CD14-positive monocyte (primary cell): ENCODE data around the gene CENPL. TPM values are rescaled to one million over a fixed set of nuclear protein-coding genes. Genes with fewer than 3 reads are reported as not detected.

Experiments used
- DNase-seq, 3 donors: peaks; one replicate each; pipeline ENCODE4 v3.0.0-alpha.2; 2011 to 2022
- H2AFZ ChIP-seq: 2 replicates; pipeline ENCODE4 v1.6.0; 2012; ENCODE audit warnings: mild to moderate bottlenecking, low read depth, low read length, inconsistent platforms; ENCODE audit not compliant: insufficient read depth, poor library complexity, severe bottlenecking
- H3K27ac ChIP-seq, 2 donors: 1 replicate in 1 of 2; 2 replicates in 1 of 2; pipeline ENCODE4 v1.5.1; 2012 to 2013; ENCODE audit warnings: low read length in 2 of 2, control low read depth in 1 of 2, inconsistent platforms in 1 of 2, low read depth in 1 of 2, mild to moderate bottlenecking in 1 of 2
- H3K27me3 ChIP-seq, 2 donors: one replicate each; pipeline versions ENCODE4 v1.6.0 to v1.6.1; 2011 to 2013; ENCODE audit warnings: low read length in 2 of 2; ENCODE audit not compliant: control insufficient read depth in 2 of 2, insufficient read depth in 2 of 2
- H3K36me3 ChIP-seq, 2 donors: replicated peaks in 1 of 2; 1 replicate in 1 of 2; 2 replicates in 1 of 2; pipeline versions ENCODE4 v1.5.1 to v1.6.1; 2012 to 2013; ENCODE audit warnings: low read length in 2 of 2, control low read depth in 1 of 2, inconsistent platforms in 1 of 2, mild to moderate bottlenecking in 1 of 2; ENCODE audit not compliant: insufficient read depth in 2 of 2, control insufficient read depth in 1 of 2
- H3K4me1 ChIP-seq, 2 donors: 1 replicate in 1 of 2; 2 replicates in 1 of 2; pipeline versions ENCODE4 v1.5.1 to v1.6.1; 2012 to 2013; ENCODE audit warnings: low read length in 2 of 2, control low read depth in 1 of 2, inconsistent platforms in 1 of 2, mild to moderate bottlenecking in 1 of 2, moderate library complexity in 1 of 2; ENCODE audit not compliant: insufficient read depth in 2 of 2, control insufficient read depth in 1 of 2
- H3K4me2 ChIP-seq: replicated peaks from 2 replicates; pipeline ENCODE3; 2012; ENCODE audit warnings: low read length, moderate library complexity, mild to moderate bottlenecking; ENCODE audit not compliant: poor library complexity, severe bottlenecking; ENCODE audit errors: extremely low read depth
- H3K4me3 ChIP-seq, 3 experiments: fragments of 200-600 bp in 1 of 3; sonication (generic) in 1 of 3; replicated peaks in 1 of 3; 1 replicate in 2 of 3; 2 replicates in 1 of 3; pipeline ENCODE4 v1.5.1; 2011 to 2013; ENCODE audit warnings: low read length in 3 of 3, mild to moderate bottlenecking in 3 of 3, control low read depth in 2 of 3, low read depth in 2 of 3, inconsistent platforms in 1 of 3, moderate library complexity in 1 of 3
- H3K79me2 ChIP-seq: 2 replicates; pipeline ENCODE4 v1.6.0; 2012; ENCODE audit warnings: mild to moderate bottlenecking, control low read depth, inconsistent platforms, low read length, moderate library complexity; ENCODE audit not compliant: insufficient read depth
- H3K9ac ChIP-seq: 2 replicates; pipeline ENCODE4 v1.6.0; 2017; ENCODE audit warnings: low read length, mild to moderate bottlenecking; ENCODE audit not compliant: insufficient read depth, poor library complexity, severe bottlenecking
- H3K9me3 ChIP-seq, 2 donors: replicated peaks in 1 of 2; 1 replicate in 1 of 2; 2 replicates in 1 of 2; pipeline versions ENCODE4 v1.5.1 to v1.6.1; 2012 to 2013; ENCODE audit warnings: low read length in 2 of 2, control low read depth in 1 of 2; ENCODE audit not compliant: control insufficient read depth in 1 of 2, insufficient read depth in 1 of 2
- H4K20me1 ChIP-seq: 2 replicates; pipeline ENCODE4 v1.6.0; 2012; ENCODE audit warnings: mild to moderate bottlenecking, low read length, control low read depth, moderate library complexity; ENCODE audit not compliant: insufficient read depth
- H3K27ac Mint-ChIP-seq, 7 donors: one replicate each; pipeline ENCODE4 v1.8.0; 2020; ENCODE audit warnings: mild to moderate bottlenecking in 7 of 7, mixed read lengths in 7 of 7, moderate library complexity in 6 of 7, inconsistent platforms in 2 of 7
- H3K27me3 Mint-ChIP-seq, 3 donors: one replicate each; pipeline ENCODE4 v1.8.0; 2021 to 2022; ENCODE audit warnings: low read depth in 3 of 3, mild to moderate bottlenecking in 3 of 3, mixed read lengths in 3 of 3, moderate library complexity in 3 of 3, inconsistent platforms in 1 of 3
- H3K36me3 Mint-ChIP-seq, 2 donors: one replicate each; pipeline ENCODE4 v1.8.0; 2020; ENCODE audit warnings: mixed read lengths in 2 of 2, inconsistent platforms in 1 of 2, mild to moderate bottlenecking in 1 of 2
- H3K4me1 Mint-ChIP-seq: one replicate; pipeline ENCODE4 v1.8.0; 2020; ENCODE audit warnings: mild to moderate bottlenecking, mixed read lengths
- H3K4me3 Mint-ChIP-seq, 2 donors: one replicate each; pipeline ENCODE4 v1.8.0; 2020; ENCODE audit warnings: mild to moderate bottlenecking in 2 of 2, mixed read lengths in 2 of 2, moderate library complexity in 1 of 2
- H3K9me3 Mint-ChIP-seq, 7 donors: one replicate each; pipeline ENCODE4 v1.8.0; 2020 to 2022; ENCODE audit warnings: mixed read lengths in 7 of 7, mild to moderate bottlenecking in 6 of 7, moderate library complexity in 6 of 7, inconsistent platforms in 2 of 7
- CTCF ChIP-seq: fragments of 200-600 bp; IDR thresholded peaks from one replicate; pipeline ENCODE4 v1.8.0; 2022; ENCODE audit warnings: antibody characterized with exemption, mild to moderate bottlenecking
- WGBS: methylation state at CpG from one replicate; pipeline ENCODE4 v1.1.5; 2013; ENCODE audit warnings: missing lambda C conversion rate; ENCODE audit not compliant: insufficient coverage; 5-methylcytosine and 5-hydroxymethylcytosine counted together
- intact Hi-C, 2 donors: fragments of 100-400 bp; cut with micrococcal nuclease; formaldehyde crosslinking; loops; one replicate each; pipeline versions ENCODE4 v1.15.0 to v1.15.1; 2023
- polyA minus RNA-seq: library from RNA; depleted of rRNA, polyadenylated mRNA; stranded (reverse); fragments of >200 nt; gene quantifications from 2 replicates; pipeline ENCODE4 v1.2.3, GENCODE V29; 2012
- polyA plus RNA-seq, 3 donors: library from polyadenylated mRNA; depleted of rRNA in 1 of 3; unstranded in 2 of 3; stranded (reverse) in 1 of 3; fragments of 300-500 nt in 2 of 3; fragments of >200 nt in 1 of 3; fragmentation: Illumina TruSeq in 2 of 3; gene quantifications; 1 replicate in 2 of 3; 2 replicates in 1 of 3; pipeline ENCODE4 v1.2.3, GENCODE V29; 2012 to 2021
- total RNA-seq, 12 experiments: library from RNA in 1 of 12; stranded (reverse) in 1 of 12; fragments of 120-200 nt in 1 of 12; gene quantifications; one replicate each; pipeline ENCODE4 v1.2.4 and lab custom pipeline; 2013 to 2026; ENCODE audit warnings: mixed read lengths in 6 of 12, inconsistent platforms in 1 of 12

CENPL gene
- 2.3 TPM for total RNA-seq (2013)
- polyA plus RNA-seq (1 to 10 TPM in 1 of 3 donors, under 1 TPM in 2; 0.49 to 2.6 (median 0.81) TPM), polyA minus RNA-seq (0.42 and 1.1 TPM in 2 replicates), total RNA-seq (lab: John Stamatoyannopoulos, UW) (1.5 to 15.9 (median 3.9) reads per million in 11 experiments)

- H3K9me3 Mint-ChIP-seq: no peaks in the 10 kb centered on the region
- Histone ChIP-seq H3K9me3 (no peaks in the 10 kb centered on the region), H3K79me2 (peaks cover 56% of the 10 kb centered on the region), H3K4me2 (peak within 1 kb of the TSS; percentile 91), H3K9ac (peak within 1 kb of the TSS; percentile 86), H3K27ac (peak within 1 kb of the TSS; percentile 91 to 93), H3K4me3 (peak within 1 kb of the TSS; percentile 70 to 99 (median 92)), H3K4me1 (peaks cover 15 to 26% of the 10 kb centered on the region in 2 donors), H3K27me3 (no peaks in the 10 kb centered on the region), H2AFZ (peak within 1 kb of the TSS; percentile 91), H4K20me1 (no peaks in the 10 kb centered on the region), H3K36me3 (peaks cover 4 to 14% of the 10 kb centered on the region in 2 donors)
- intact Hi-C loops: loop anchor here (1.0 to 5.0 kb wide), 8 partner anchors 43 to 1082 kb away; partner anchors contain the start of genes PRDX6 (in 2 of the 2), ZBTB37 (in 2 of the 2) and GAS5 (in 1 of the 2)
- under 1% methylated on average over 41 of the region's 55 CpGs for WGBS
- H3K4me1 Mint-ChIP-seq: peaks cover 39% of the 10 kb centered on the region
- H3K27me3 Mint-ChIP-seq: no peaks in the 10 kb centered on the region
- TF ChIP-seq CTCF: no peak
- peak; percentile 93 to 97 (median 94) for DNase-seq
- H3K27ac Mint-ChIP-seq: peak within 1 kb of the TSS; percentile 97 to 100 (median 99)
- H3K4me3 Mint-ChIP-seq: peak within 1 kb of the TSS; percentile 99
- peaks cover 6 to 23% of the 10 kb centered on the region in 2 donors for H3K36me3 Mint-ChIP-seq
Measured at GRCh38 chr1:173824315-173825081, at the start of gene CENPL, which contains the start of gene DARS2. CENPL (minus strand) TSS chr1:173824883; CDS start chr1:173811299, 13,584 bp downstream. DARS2 (plus strand) TSS chr1:173824673; CDS start chr1:173825230, 557 bp downstream.

GRCh38 chr1:173871500-173871899, 46.8 kb upstream of the CENPL start:
- H3K9me3 Mint-ChIP-seq: peaks cover 0 to 9% (median 0%) of the 10 kb centered on the region in 7 donors
- Histone ChIP-seq H3K4me2 (no peak overlapping the region), H3K4me3 (no peak overlapping the region), H3K9me3 (no peaks in the 10 kb centered on the region), H3K79me2 (peaks cover 12% of the 10 kb centered on the region), H2AFZ (no peak overlapping the region), H3K36me3 (peaks cover 17 to 49% of the 10 kb centered on the region in 2 donors), H4K20me1 (no peaks in the 10 kb centered on the region), H3K9ac (no peak overlapping the region), H3K4me1 (peaks cover 12 to 19% of the 10 kb centered on the region in 2 donors), H3K27ac (no peak overlapping the region), H3K27me3 (no peaks in the 10 kb centered on the region)
- no peak overlapping the region for H3K4me3 Mint-ChIP-seq
- peaks cover 34% of the 10 kb centered on the region for H3K4me1 Mint-ChIP-seq
- H3K27me3 Mint-ChIP-seq: peaks cover 0 to 2% (median 0%) of the 10 kb centered on the region in 3 donors
- intact Hi-C loops: no loop called here
- peaks cover 36 to 42% of the 10 kb centered on the region in 2 donors for H3K36me3 Mint-ChIP-seq
- WGBS: no CpG with 5 or more reads among the region's 2 CpGs
- no peak for DNase-seq
- H3K27ac Mint-ChIP-seq: no peak overlapping the region
- TF ChIP-seq CTCF: no peak
